Esophagus squamous epithelium (tissue), 5 donors: ENCODE results near the gene PRODH. TPM values are rescaled to one million over a fixed set of nuclear protein-coding genes. Genes with fewer than 3 reads are reported as not detected.
A peak's percentile ranks its signal among the peaks of the same experiment; 100 is the strongest.
"Not testable (repeated sequence)": the region's sequence is repeated elsewhere in the genome, so short reads cannot be mapped to it uniquely, and the experiment has no call there.

Experiments used
- DNase-seq: peaks from one replicate; lab custom pipeline; 2025; lab: John Stamatoyannopoulos, UW
- H3K27ac ChIP-seq, 4 donors: fragments of 200-600 bp; sonication (generic); one replicate each; pipeline ENCODE4 v1.5.1; 2016 to 2019; ENCODE audit warnings: mild to moderate bottlenecking in 1 of 4
- H3K27me3 ChIP-seq, 4 donors: fragments of 200-600 bp; sonication (generic); 1 replicate in 3 of 4; 2 replicates in 1 of 4; pipeline versions ENCODE4 v1.5.1 to v1.6.0; 2017 to 2021; ENCODE audit warnings: antibody characterized with exemption in 1 of 4
- H3K36me3 ChIP-seq, 3 donors: fragments of 200-600 bp; sonication (generic); one replicate each; pipeline ENCODE4 v1.5.1; 2016 to 2019
- H3K4me1 ChIP-seq, 3 donors: fragments of 200-600 bp; sonication (generic); one replicate each; pipeline ENCODE4 v1.5.1; 2017 to 2019
- H3K4me3 ChIP-seq, 4 donors: fragments of 200-600 bp; sonication (generic); 1 replicate in 3 of 4; 2 replicates in 1 of 4; pipeline ENCODE4 v1.5.1; 2016 to 2019; ENCODE audit warnings: mild to moderate bottlenecking in 2 of 4, moderate library complexity in 1 of 4
- H3K9me3 ChIP-seq, 3 donors: fragments of 200-600 bp; sonication (generic); one replicate each; pipeline ENCODE4 v1.5.1; 2016 to 2019
- CTCF ChIP-seq, 6 experiments: fragments of 450-650 bp in 4 of 6; fragments of 200-600 bp in 2 of 6; sonication (generic) in 2 of 6; IDR thresholded peaks; one replicate each; pipeline ENCODE4 v1.5.1; 2016 to 2019; ENCODE audit warnings: antibody characterized with exemption in 6 of 6, mild to moderate bottlenecking in 4 of 6, moderate library complexity in 4 of 6
- POLR2A ChIP-seq, 4 donors: fragments of 450-650 bp; IDR thresholded peaks; one replicate each; pipeline ENCODE4 v1.6.1; 2017; ENCODE audit warnings: antibody characterized with exemption in 4 of 4, mild to moderate bottlenecking in 4 of 4, moderate library complexity in 3 of 4
- WGBS, 2 donors: methylation state at CpG; one replicate each; pipeline ENCODE4 v1.1.5; 2018; 5-methylcytosine and 5-hydroxymethylcytosine counted together
- intact Hi-C: fragments of 100-400 bp; cut with DNase I; formaldehyde crosslinking; loops from one replicate; pipeline ENCODE4 v1.15.0; 2022
- total RNA-seq, 4 donors: library from RNA; depleted of rRNA; stranded (reverse); fragments of >200 nt; gene quantifications; one replicate each; pipeline ENCODE4 v1.1.0, GENCODE V29; 2016
- donor health status: DM: yes; HTN: yes; CAD: no.

The PRODH gene
- total RNA-seq, 4 donors from 2014 or later: 3.0 to 14.7 (median 8.0) TPM

- no CpG with 5 or more reads among the region's 5 CpGs for WGBS, 2 donors
- Histone ChIP-seq H3K4me3 (no peak overlapping the region), H3K36me3 (no peaks in the 10 kb centered on the region), H3K4me1 (no peaks in the 10 kb centered on the region), H3K9me3 (no peaks in the 10 kb centered on the region), H3K27ac (peak overlapping the region in 1 of 4 donors; percentile 48), H3K27me3 (no peaks in the 10 kb centered on the region)
- no peak for DNase-seq
- TF ChIP-seq POLR2A (IDR thresholded peaks at IDR 0.05) (no peak), CTCF (IDR thresholded peaks at IDR 0.05) (no peak)
- intact Hi-C loops: no loop called here
Measured at GRCh38 chr22:18929459-18929858, 6.6 kb downstream of the PRODH start.

- WGBS, 2 donors: no CpG with 5 or more reads among the region's 5 CpGs
- H3K36me3 ChIP-seq: no peaks in the 10 kb centered on the region
- no peaks in the 10 kb centered on the region for H3K4me1 ChIP-seq
- no peak overlapping the region for H3K27ac ChIP-seq
- TF ChIP-seq CTCF (IDR thresholded peaks at IDR 0.05) (no peak), POLR2A (IDR thresholded peaks at IDR 0.05) (no peak)
- H3K27me3 ChIP-seq: no peaks in the 10 kb centered on the region
- H3K9me3 ChIP-seq: no peaks in the 10 kb centered on the region
- H3K4me3 ChIP-seq: no peak overlapping the region
- DNase-seq: no peak
- intact Hi-C loops: no loop called here
Measured at GRCh38 chr22:18927573-18927972, 8.5 kb downstream of the PRODH start.

GRCh38 chr22:18927020-18927419 lies 9.1 kb downstream of the PRODH start:
- Histone ChIP-seq H3K36me3 (no peaks in the 10 kb centered on the region), H3K4me3 (no peak overlapping the region), H3K27me3 (no peaks in the 10 kb centered on the region), H3K9me3 (no peaks in the 10 kb centered on the region), H3K4me1 (no peaks in the 10 kb centered on the region), H3K27ac (no peak overlapping the region)
- intact Hi-C loops: no loop called here
- TF ChIP-seq POLR2A (IDR thresholded peaks at IDR 0.05) (no peak), CTCF (IDR thresholded peaks at IDR 0.05) (no peak)
- no CpG with 5 or more reads among the region's 4 CpGs for WGBS, 2 donors
- no peak for DNase-seq

GRCh38 chr22:18925368-18926064 lies 10.6 kb downstream of the PRODH start:
- no CpG with 5 or more reads among the region's 20 CpGs for WGBS, 2 donors
- Histone ChIP-seq H3K9me3 (no peaks in the 10 kb centered on the region), H3K36me3 (no peaks in the 10 kb centered on the region), H3K27me3 (no peaks in the 10 kb centered on the region), H3K4me1 (no peaks in the 10 kb centered on the region), H3K27ac (no peak overlapping the region), H3K4me3 (no peak overlapping the region)
- DNase-seq: no peak
- intact Hi-C loops: no loop called here
- TF ChIP-seq POLR2A (IDR thresholded peaks at IDR 0.05): no peak
- TF ChIP-seq CTCF (IDR thresholded peaks at IDR 0.05): no peak

- H3K9me3 ChIP-seq, H3K27me3 ChIP-seq, H3K4me3 ChIP-seq, DNase-seq, H3K4me1 ChIP-seq, H3K36me3 ChIP-seq, H3K27ac ChIP-seq, intact Hi-C loops: not testable (repeated sequence)
- WGBS, 2 donors: no CpG with 5 or more reads among the region's 12 CpGs
Measured at GRCh38 chr22:18920257-18920902, 15.7 kb downstream of the PRODH start.

GRCh38 chr22:18917818-18918217 lies 18.3 kb downstream of the PRODH start:
- H3K36me3 ChIP-seq, intact Hi-C loops, H3K27me3 ChIP-seq, H3K9me3 ChIP-seq, DNase-seq, H3K27ac ChIP-seq, H3K4me3 ChIP-seq, H3K4me1 ChIP-seq: not testable (repeated sequence)
- WGBS, 2 donors: 0% methylated on average over 1 of the region's 3 CpGs; no CpG with 5 or more reads in 1 of the 2 donors

GRCh38 chr22:18915550-18915949 lies 20.5 kb downstream of the PRODH start:
- H3K4me3 ChIP-seq, H3K36me3 ChIP-seq, DNase-seq, H3K27ac ChIP-seq, H3K9me3 ChIP-seq, H3K4me1 ChIP-seq, H3K27me3 ChIP-seq, intact Hi-C loops: not testable (repeated sequence)
- WGBS, 2 donors: no CpG with 5 or more reads among the region's 9 CpGs

GRCh38 chr22:18914558-18914957 lies 21.5 kb downstream of the PRODH start:
- H3K27ac ChIP-seq, H3K4me3 ChIP-seq, H3K9me3 ChIP-seq, intact Hi-C loops, DNase-seq, H3K36me3 ChIP-seq, H3K4me1 ChIP-seq, H3K27me3 ChIP-seq: not testable (repeated sequence)
- WGBS, 2 donors: no CpG with 5 or more reads among the region's 10 CpGs
